SJSA1 (cell line): Measurements from ENCODE around the gene SMIM26. TPM values are rescaled to one million over a fixed set of nuclear protein-coding genes. Genes with fewer than 3 reads are reported as not detected.
A peak's percentile ranks its signal among the peaks of the same experiment; 100 is the strongest.
"Not testable (repeated sequence)": the region's sequence is repeated elsewhere in the genome, so short reads cannot be mapped to it uniquely, and the experiment has no call there.

Experiments used
- DNase-seq, 2 experiments: peaks; one replicate each; pipeline ENCODE4 v3.0.0-alpha.2; 2015 to 2020; ENCODE audit warnings: low spot score in 2 of 2, low read depth in 1 of 2
- H3K27ac ChIP-seq: fragments of 250-450 bp; sonication (Bioruptor Pico); 2 replicates; pipeline ENCODE4 v1.5.1; 2020; ENCODE audit warnings: mild to moderate bottlenecking, moderate library complexity
- H3K27me3 ChIP-seq: fragments of 250-450 bp; sonication (Bioruptor Pico); replicated peaks from 2 replicates; pipeline ENCODE4 v1.5.1; 2020; ENCODE audit warnings: mild to moderate bottlenecking, moderate library complexity
- H3K36me3 ChIP-seq: fragments of 250-450 bp; sonication (Bioruptor Pico); 2 replicates; pipeline ENCODE4 v1.5.1; 2020; ENCODE audit warnings: mild to moderate bottlenecking
- H3K4me1 ChIP-seq: fragments of 250-450 bp; sonication (Bioruptor Pico); replicated peaks from 2 replicates; pipeline ENCODE4 v1.6.1; 2021; ENCODE audit warnings: mild to moderate bottlenecking
- H3K4me3 ChIP-seq: fragments of 250-450 bp; sonication (Bioruptor Pico); 2 replicates; pipeline ENCODE4 v1.5.1; 2020; ENCODE audit warnings: mild to moderate bottlenecking
- H3K9me3 ChIP-seq: fragments of 250-450 bp; sonication (Bioruptor Pico); replicated peaks from 2 replicates; pipeline ENCODE4 v1.5.1; 2020; ENCODE audit warnings: mild to moderate bottlenecking
- total RNA-seq: library from RNA; depleted of rRNA; stranded (reverse); fragments of >200 nt; shearing (Covaris generic); gene quantifications from 2 replicates; pipeline ENCODE4 v1.2.3, GENCODE V29; 2014; rRNA removed

SMIM26 gene, protein sequence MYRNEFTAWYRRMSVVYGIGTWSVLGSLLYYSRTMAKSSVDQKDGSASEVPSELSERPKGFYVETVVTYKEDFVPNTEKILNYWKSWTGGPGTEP
- total RNA-seq: 84.1 and 117 TPM in 2 replicates

DNA sequence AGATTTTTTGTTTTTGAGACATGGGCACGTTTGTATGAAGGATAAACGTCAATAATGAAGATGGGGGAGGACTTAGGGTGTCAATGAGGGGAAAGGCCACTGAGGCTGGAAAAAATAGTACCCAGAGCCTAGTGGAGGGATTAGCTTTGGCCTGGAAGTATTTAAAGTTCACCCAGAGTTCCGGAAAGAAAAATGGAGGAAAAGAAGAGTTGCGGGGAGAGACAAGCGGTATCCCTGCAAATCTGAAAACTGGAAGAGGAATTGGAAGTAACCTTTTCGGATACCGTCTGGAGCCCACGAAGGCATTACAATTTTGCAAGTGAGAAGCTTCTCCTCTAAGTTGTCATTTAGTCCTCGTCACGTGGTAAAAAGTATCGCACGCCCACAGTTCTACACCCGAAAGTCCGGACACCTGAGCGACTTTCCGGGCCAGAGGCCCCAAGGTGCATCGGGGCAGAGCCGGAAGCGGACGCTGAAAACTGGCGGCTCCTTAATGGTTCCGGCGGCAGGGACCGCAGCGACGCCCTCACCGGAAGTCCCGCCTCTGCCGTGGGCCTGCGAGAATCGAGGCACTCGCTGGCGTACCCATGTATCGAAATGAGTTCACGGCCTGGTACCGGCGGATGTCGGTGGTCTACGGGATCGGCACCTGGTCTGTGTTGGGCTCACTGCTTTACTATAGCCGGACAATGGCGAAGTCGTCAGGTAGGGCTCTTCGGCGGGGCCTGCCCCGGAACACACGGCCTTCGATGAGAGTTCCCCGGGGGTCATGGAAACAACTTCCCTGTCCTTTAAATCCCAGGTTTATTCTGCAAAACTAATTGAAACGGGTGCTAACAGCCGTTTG, at the start of gene SMIM26:
Gene SMIM26 (plus strand): TSS at position 541 of the 847 bp plus-strand sequence. CDS start 47 bp downstream, at position 588.
- Histone ChIP-seq H3K4me1 (0 out of 2 replicates have a peak, but pooled peaks cover 5% of the 10 kb centered on the region), H3K27me3 (no peaks in the 10 kb centered on the region), H3K4me3 (peak within 1 kb of the TSS; percentile 64), H3K36me3 (peaks cover 24% of the 10 kb centered on the region), H3K27ac (peak within 1 kb of the TSS; percentile 44), H3K9me3 (no peaks in the 10 kb centered on the region)
- DNase-seq: peak; percentile 75 to 88

DNA sequence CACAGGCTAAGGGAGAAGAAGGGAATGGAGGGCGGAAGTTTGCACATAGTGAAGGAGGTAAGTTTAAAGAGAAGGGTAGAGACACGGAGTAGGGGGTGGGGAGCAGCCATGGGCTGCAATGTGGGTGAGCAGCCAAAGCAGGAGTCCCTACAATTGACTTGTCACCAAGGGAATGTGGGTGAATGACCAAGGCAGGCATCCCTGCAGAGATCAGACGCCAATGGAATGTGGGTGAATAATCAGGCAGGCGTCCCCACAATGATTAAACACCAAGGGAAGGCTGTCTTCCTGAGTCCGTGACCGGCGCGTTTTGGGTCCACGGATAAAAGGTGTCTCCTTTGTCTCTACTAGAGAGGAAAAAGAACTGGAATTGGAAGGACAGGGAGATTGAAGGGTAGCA, 45.2 kb upstream of the SMIM26 start:
- not testable (repeated sequence) for H3K27ac ChIP-seq, H3K27me3 ChIP-seq, DNase-seq

DNA sequence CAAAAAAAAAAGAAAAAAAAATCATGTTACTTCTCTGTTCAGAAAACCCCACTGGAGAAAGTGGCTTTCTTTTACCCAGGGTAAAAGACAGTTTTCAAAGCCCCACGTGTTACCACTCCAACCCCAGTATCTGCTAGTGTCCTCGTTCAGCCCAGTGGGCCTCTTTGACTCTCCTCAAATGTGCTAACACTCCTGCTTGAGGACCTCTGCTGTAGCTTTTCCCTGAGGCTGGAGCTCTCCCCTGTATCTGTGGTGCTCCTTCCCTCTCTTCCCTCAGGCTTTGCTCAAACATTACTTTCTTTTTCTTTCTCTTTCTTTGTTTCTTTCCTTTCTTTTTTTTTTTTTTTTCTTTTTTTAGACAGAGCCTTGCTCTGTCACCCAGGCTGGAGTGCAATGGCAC, 44.2 kb upstream of the SMIM26 start:
- no peaks in the 10 kb centered on the region for H3K9me3 ChIP-seq
- H3K36me3 ChIP-seq: peaks cover 39% of the 10 kb centered on the region
- no peak overlapping the region for H3K4me3 ChIP-seq
- H3K4me1 ChIP-seq: peaks cover 4% of the 10 kb centered on the region; the same call in 1 of the 2 replicates
- no peaks in the 10 kb centered on the region for H3K27me3 ChIP-seq
- no peak for DNase-seq
- H3K27ac ChIP-seq: no peak overlapping the region

More for the DNA sequence above, 45.2 kb upstream of the SMIM26 start:
- H3K4me3 ChIP-seq, H3K4me1 ChIP-seq, H3K9me3 ChIP-seq: not testable (repeated sequence)
- H3K36me3 ChIP-seq: peaks cover 29% of the 10 kb centered on the region

DNA sequence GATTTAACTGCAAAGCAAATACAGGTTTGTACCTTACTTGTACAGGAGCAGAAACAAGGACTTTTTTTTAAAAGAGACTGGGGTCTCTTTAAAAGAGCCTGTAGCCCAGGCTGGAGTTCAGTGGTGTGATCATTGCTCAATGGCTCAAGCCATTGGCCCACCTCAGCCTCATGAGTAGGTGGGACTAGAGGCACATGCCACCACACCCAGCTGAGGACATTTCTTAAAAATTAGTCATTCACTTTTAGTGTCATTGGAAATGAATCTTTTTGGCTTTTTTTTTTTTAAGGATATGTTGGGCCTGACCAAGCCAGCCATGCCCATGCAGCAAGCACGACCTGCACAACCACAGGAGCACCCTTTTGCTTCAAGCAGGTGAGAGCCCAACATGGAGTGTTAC, 42.6 kb upstream of the SMIM26 start:
- no peak for DNase-seq
- Histone ChIP-seq H3K9me3 (no peaks in the 10 kb centered on the region), H3K36me3 (peaks cover 53% of the 10 kb centered on the region), H3K4me1 (peaks cover 4% of the 10 kb centered on the region; the same call in 1 of the 2 replicates), H3K27me3 (no peaks in the 10 kb centered on the region), H3K4me3 (no peak overlapping the region), H3K27ac (no peak overlapping the region)

DNA sequence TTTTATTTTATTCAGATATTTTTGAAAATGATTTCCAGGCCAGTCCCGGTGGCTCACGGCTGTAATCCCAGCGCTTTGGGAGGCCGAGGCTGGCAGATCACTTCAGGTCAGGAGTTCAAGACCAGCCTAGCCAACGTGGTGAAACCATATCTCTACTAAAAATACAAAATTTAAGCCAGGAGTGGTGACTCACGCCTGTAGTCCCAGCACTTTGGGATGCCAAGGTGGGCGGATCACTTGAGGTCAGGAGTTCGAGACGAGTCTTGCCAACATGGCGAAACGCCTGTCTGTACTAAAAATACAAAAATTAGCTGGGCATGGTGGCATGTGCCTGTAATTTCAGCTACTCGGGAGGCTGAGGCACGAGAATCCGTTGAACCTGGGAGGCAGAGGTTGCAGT, 40.5 kb upstream of the SMIM26 start:
- not testable (repeated sequence) for H3K4me3 ChIP-seq

DNA sequence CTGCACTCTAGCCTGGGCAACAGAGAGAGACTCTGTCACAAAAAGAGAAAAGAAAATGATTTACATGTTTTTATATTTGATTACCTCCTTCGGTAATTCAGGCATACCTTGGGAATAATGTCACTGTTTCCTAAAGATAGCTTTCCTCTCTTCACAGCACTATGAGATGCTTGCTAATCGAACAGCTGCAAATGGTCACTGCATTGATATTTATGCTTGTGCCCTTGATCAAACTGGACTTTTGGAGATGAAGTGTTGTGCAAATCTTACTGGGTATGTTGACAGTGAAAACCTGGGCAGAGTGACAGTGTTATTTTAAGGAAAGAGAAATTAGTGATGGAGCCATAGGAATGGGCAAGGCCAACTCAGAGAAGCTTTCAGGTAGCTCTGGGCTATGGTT, 39.9 kb upstream of the SMIM26 start:
- Histone ChIP-seq H3K27me3 (no peaks in the 10 kb centered on the region), H3K27ac (no peak overlapping the region), H3K36me3 (peaks cover 71% of the 10 kb centered on the region), H3K9me3 (no peaks in the 10 kb centered on the region), H3K4me3 (no peak overlapping the region), H3K4me1 (peaks cover 4% of the 10 kb centered on the region; the same call in 1 of the 2 replicates)
- no peak for DNase-seq

More for the DNA sequence above, 40.5 kb upstream of the SMIM26 start:
- H3K36me3 ChIP-seq: peaks cover 65% of the 10 kb centered on the region
- H3K27me3 ChIP-seq, H3K27ac ChIP-seq, H3K4me1 ChIP-seq, DNase-seq, H3K9me3 ChIP-seq: not testable (repeated sequence)

DNA sequence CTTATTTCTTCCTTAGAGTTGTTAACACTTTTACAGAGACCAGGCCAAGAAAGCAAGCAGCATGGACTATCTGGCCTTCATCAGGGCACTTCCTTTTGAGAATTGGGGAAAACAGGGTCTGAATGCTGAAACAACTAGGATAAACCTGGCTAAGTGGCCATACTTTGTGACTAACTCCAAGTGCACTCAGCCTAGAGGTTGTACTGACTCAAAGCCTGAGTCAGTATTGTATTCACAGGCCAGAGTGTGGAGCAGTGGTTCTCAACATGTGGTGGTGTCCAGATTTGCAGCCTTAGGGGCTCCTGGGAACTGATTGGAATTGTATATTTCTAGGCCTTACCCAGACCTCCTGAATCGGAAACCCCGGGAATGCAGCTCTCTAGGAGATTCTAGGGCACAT, 39.4 kb upstream of the SMIM26 start:
- H3K4me1 ChIP-seq: peaks cover 4% of the 10 kb centered on the region; the same call in 1 of the 2 replicates
- no peak for DNase-seq
- no peaks in the 10 kb centered on the region for H3K9me3 ChIP-seq
- H3K36me3 ChIP-seq: peaks cover 76% of the 10 kb centered on the region
- H3K27ac ChIP-seq: no peak overlapping the region
- H3K4me3 ChIP-seq: no peak overlapping the region
- H3K27me3 ChIP-seq: no peaks in the 10 kb centered on the region

DNA sequence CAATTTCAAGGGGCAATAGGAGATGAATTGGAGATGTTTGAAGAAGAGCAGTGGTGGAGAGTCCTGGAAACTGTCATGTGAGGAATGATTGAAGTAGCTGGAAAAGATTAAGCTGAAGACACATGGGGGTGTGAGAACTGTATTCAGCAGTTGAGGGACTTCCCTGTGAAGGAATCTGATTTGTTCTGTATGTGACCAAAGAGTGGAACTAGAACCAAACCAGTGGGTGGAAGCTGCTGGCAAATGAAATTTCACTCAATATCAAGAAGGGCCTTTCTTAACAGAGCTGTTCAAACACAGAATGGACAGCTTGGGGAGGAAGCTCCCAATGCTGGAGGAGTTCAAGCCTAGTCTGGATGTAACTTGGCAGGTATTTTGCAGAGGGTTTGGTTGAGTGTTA, 38.2 kb upstream of the SMIM26 start:
- no peaks in the 10 kb centered on the region for H3K9me3 ChIP-seq
- H3K4me3 ChIP-seq: no peak overlapping the region
- H3K27ac ChIP-seq: no peak overlapping the region
- peaks cover 4% of the 10 kb centered on the region; the same call in 1 of the 2 replicates for H3K4me1 ChIP-seq
- no peaks in the 10 kb centered on the region for H3K27me3 ChIP-seq
- peaks cover 87% of the 10 kb centered on the region for H3K36me3 ChIP-seq
- no peak for DNase-seq

DNA sequence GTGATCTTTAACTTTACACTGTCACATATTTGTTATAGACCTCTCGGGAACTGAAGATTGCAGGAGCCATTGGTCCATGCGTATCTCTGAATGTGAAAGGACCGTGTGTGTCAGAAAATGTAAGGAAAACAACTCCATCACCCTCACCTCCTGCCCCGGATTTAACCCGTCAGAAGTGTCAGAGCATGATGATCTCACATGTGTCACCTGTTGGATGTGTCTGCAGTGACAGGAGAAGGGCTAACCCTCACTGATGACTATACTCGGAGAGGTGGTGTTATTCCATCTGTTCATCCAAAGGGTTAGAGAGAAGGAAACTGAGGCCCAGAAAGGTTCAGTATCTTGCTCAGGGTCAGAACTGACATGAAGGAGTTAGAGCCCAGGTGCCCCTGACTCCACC, 34.6 kb upstream of the SMIM26 start:
- Histone ChIP-seq H3K27ac (no peak overlapping the region), H3K36me3 (peaks cover 68% of the 10 kb centered on the region), H3K4me1 (no peaks in the 10 kb centered on the region), H3K9me3 (no peaks in the 10 kb centered on the region), H3K27me3 (no peaks in the 10 kb centered on the region), H3K4me3 (no peak overlapping the region)
- no peak for DNase-seq

DNA sequence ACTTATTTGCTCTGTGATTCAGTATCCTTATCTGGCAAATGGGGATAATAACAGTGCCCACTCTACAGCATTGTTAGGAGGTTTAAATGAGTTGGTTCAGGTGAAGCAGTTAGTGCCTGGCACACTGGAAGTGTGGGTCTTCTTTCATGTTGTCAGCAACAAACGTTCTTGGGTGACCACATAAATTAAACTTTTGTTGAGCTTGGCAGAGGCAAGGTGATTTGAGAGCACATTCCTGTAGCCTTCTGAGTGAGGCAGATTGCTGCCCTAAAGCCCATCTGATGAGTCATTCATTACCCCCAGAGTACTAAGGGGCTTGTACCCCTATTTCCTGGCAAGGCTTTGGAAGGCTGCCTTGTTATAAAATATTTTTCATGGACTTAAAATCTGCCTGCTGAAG, 33.7 kb upstream of the SMIM26 start:
- Histone ChIP-seq H3K27me3 (no peaks in the 10 kb centered on the region), H3K36me3 (peaks cover 61% of the 10 kb centered on the region), H3K9me3 (no peaks in the 10 kb centered on the region), H3K4me3 (no peak overlapping the region), H3K4me1 (no peaks in the 10 kb centered on the region), H3K27ac (no peak overlapping the region)
- DNase-seq: no peak

DNA sequence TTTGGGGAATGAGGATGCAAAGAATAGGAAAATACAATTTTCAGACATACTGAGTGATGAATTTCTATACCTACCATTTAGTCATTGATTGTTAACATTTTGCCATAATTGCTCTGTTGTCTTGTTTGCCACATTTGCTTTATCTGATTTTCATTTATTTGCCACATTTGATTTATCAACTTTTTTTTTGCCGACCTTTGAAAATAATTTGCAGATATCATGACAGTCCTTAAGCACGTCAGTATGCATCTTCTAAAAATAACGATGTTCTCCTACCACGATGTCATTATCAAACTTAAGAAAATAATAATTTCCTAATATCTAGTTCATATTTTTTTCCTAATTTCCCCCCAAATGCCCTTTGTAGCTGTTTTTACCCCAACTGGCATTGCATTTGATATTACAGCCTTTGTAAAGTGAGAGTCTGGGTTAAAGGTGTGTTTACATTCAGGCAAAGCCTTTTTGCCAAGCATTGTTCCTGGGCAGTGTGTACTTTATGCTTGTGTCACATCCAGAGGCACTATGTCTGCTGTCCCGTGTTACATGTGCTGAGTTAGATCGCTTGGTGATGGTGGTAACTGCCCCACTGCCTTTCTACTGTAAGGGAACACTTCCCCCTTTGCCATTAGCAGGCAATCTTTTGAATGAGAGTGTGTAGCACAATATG, 33.1 kb upstream of the SMIM26 start:
- no peak for DNase-seq
- H3K27me3 ChIP-seq: no peaks in the 10 kb centered on the region
- H3K9me3 ChIP-seq: no peaks in the 10 kb centered on the region
- no peak overlapping the region for H3K4me3 ChIP-seq
- no peak overlapping the region for H3K27ac ChIP-seq
- peaks cover 60% of the 10 kb centered on the region for H3K36me3 ChIP-seq
- no peaks in the 10 kb centered on the region for H3K4me1 ChIP-seq

DNA sequence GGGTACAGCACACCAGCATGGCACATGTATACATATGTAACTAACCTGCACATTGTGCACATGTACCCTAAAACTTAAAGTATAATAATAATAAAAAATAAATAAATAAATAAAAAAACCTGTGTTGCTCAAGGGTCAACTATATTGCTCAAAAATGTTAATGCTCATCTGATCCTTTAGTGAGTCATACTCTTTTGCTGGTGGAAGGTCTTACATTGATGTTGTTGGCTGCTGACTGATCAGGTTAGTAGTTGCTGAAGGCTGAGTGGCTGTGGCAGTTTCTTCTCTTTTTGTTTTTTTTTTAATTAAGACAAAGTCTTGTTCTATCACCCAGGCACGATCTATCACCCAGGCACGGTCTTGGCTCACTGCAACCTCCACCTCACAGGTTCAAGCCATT, 29.6 kb upstream of the SMIM26 start:
- Histone ChIP-seq H3K36me3 (peaks cover 55% of the 10 kb centered on the region), H3K4me3 (no peak overlapping the region), H3K27ac (no peak overlapping the region), H3K9me3 (no peaks in the 10 kb centered on the region), H3K4me1 (no peaks in the 10 kb centered on the region), H3K27me3 (no peaks in the 10 kb centered on the region)
- DNase-seq: no peak

DNA sequence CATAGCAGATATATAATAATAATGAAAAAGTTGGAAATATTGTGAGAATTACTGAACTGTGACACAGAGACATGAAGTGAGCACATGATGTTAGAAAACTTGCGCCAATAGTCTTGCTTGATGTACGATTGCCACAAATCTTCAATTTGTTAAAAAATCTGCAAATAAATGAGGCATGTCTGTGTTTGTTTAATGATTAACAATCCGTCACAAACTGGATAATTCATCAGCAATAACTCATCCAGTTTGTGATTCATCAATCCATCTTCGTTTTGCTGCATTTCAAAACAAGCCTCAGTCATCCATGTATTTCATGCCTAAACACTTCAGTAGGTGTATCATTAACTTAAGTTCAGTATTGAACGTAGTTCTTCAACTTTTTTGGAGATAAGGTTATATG, 25.5 kb upstream of the SMIM26 start:
- H3K4me3 ChIP-seq: no peak overlapping the region
- H3K9me3 ChIP-seq: no peaks in the 10 kb centered on the region
- H3K27me3 ChIP-seq: no peaks in the 10 kb centered on the region
- DNase-seq: no peak
- no peak overlapping the region for H3K27ac ChIP-seq
- peaks cover 55% of the 10 kb centered on the region for H3K36me3 ChIP-seq
- no peaks in the 10 kb centered on the region for H3K4me1 ChIP-seq

DNA sequence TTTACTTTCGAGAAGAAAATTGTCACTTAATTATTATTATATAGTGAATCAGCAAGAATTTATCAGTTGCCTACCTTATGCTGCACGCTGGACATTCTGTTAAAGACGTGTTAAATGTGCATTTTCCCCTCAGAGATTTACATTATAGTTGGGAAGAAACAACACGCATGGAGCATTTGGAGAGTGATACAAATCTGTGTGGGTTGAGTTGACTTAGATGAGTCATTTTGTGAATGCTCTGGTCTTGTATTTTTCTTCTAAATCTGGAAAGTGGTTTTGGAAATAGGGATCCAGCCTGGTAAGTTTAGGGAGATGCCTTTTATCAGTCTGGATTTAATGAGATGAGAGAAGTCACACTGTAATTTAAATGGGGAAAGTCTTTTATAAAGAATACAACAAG, 24.0 kb upstream of the SMIM26 start:
- Histone ChIP-seq H3K4me1 (no peaks in the 10 kb centered on the region), H3K36me3 (peaks cover 59% of the 10 kb centered on the region), H3K4me3 (no peak overlapping the region), H3K27ac (no peak overlapping the region), H3K9me3 (no peaks in the 10 kb centered on the region), H3K27me3 (no peaks in the 10 kb centered on the region)
- DNase-seq: no peak
